ENCODE results near the gene DHRS11. TPM values are rescaled to one million over a fixed set of nuclear protein-coding genes. Genes with fewer than 3 reads are reported as not detected.

DHRS11 gene
- polyA plus RNA-seq, 1 of the 3 experiments (the other 2 are of a cell fraction) = 31.6 TPM

GRCh38 chr17:36610474-36610873 is 18.8 kb downstream of the DHRS11 start:
- H4K20me1 ChIP-seq (ENCODE audit: insufficient read depth) = no peaks in the 10 kb centered on the region
- H3K9ac ChIP-seq = no peak overlapping the region
- H3K79me2 ChIP-seq (ENCODE audit: insufficient read depth) = peaks cover 3% of the 10 kb centered on the region; the same call in 1 of the 2 replicates
- WGBS (ENCODE audit: low lambda C conversion rate) = 83% methylated on average over 6 of the region's 6 CpGs
- no peak overlapping the region for H2AFZ ChIP-seq (ENCODE audit: low read depth)
- CTCF ChIA-PET = interaction anchor here (1.2 to 8.2 kb wide), 5 partner anchors 8 to 597 kb away, joined by 3 to 50 read pairs (median 7); partner anchors contain the start of gene MRM1
- POLR2A ChIA-PET = interaction anchor here (1.1 kb wide), 1 partner anchor 9 kb away, joined by 3 read pairs; the partner anchor contains the start of gene MRM1
- no peaks in the 10 kb centered on the region for H3K9me3 ChIP-seq
- H3K9me2 ChIP-seq = no peaks in the 10 kb centered on the region
- no peak for DNase-seq
- no peaks in the 10 kb centered on the region for H3K27me3 ChIP-seq (ENCODE audit: insufficient read depth)
- H3K36me3 ChIP-seq (replicated peaks in 1 of 2; ENCODE audit: control insufficient read depth in 1 of 2, insufficient read depth in 2 of 2, low read length in 1 of 2) = no peaks in the 10 kb centered on the region
- H3K4me1 ChIP-seq (ENCODE audit: control insufficient read depth in 1 of 2, insufficient read depth in 2 of 2, low read depth in 1 of 2, low read length in 1 of 2) = no peaks in the 10 kb centered on the region
- no peak overlapping the region for H3K4me3 ChIP-seq (ENCODE audit: low read depth in 2 of 2, low read length in 1 of 2)
- H3F3A ChIP-seq (replicated peaks; ENCODE audit: insufficient read depth) = peaks cover 4% of the 10 kb centered on the region
- no peak overlapping the region for H3K27ac ChIP-seq (ENCODE audit: low read depth in 2 of 2, low read length in 1 of 2)
- no peak for TF ChIP-seq SMC3 (IDR thresholded peaks at IDR 0.05; ENCODE audit: low read depth, low read length)
- no peak for TF ChIP-seq RFX5 (IDR thresholded peaks at IDR 0.05; ENCODE audit: low read length)
- TF ChIP-seq, protein P1, sequence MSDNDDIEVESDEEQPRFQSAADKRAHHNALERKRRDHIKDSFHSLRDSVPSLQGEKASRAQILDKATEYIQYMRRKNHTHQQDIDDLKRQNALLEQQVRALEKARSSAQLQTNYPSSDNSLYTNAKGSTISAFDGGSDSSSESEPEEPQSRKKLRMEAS (IDR thresholded peaks at IDR 0.05; ENCODE audit: low read depth) = no peak
- TF ChIP-seq RAD21 (IDR thresholded peaks at IDR 0.05; ENCODE audit: low read length) = no peak
- no peak for TF ChIP-seq GABPA (IDR thresholded peaks at IDR 0.05; ENCODE audit: low read depth)
- no peak for TF ChIP-seq ELF1 (IDR thresholded peaks at IDR 0.05)
- no peak overlapping the region for H3K4me2 ChIP-seq

- H3F3A ChIP-seq (replicated peaks; ENCODE audit: insufficient read depth) = peaks cover 4% of the 10 kb centered on the region
- no peak overlapping the region for H3K4me2 ChIP-seq
- TF ChIP-seq TAF1 (IDR thresholded peaks at IDR 0.05; ENCODE audit: borderline replicate concordance, low read depth, low read length) (no peak), FOSL2 (IDR thresholded peaks at IDR 0.05; ENCODE audit: borderline replicate concordance, low read depth) (0 out of 2 replicates have a peak, but pooled peaks have one; percentile 8)
- H3K27me3 ChIP-seq (ENCODE audit: insufficient read depth) = no peaks in the 10 kb centered on the region
- H3K79me2 ChIP-seq (ENCODE audit: insufficient read depth) = 0 out of 2 replicates have a peak, but pooled peaks cover 1% of the 10 kb centered on the region
- H4K20me1 ChIP-seq (ENCODE audit: insufficient read depth) = no peaks in the 10 kb centered on the region
- no peaks in the 10 kb centered on the region for H3K36me3 ChIP-seq (replicated peaks in 1 of 2; ENCODE audit: control insufficient read depth in 1 of 2, insufficient read depth in 2 of 2, low read length in 1 of 2)
- no peaks in the 10 kb centered on the region for H3K9me3 ChIP-seq
- no peak overlapping the region for H2AFZ ChIP-seq (ENCODE audit: low read depth)
- POLR2A ChIA-PET = interaction anchor here (1.1 kb wide), 1 partner anchor 10 kb away, joined by 3 read pairs; the partner anchor contains the start of gene MRM1
- no peak overlapping the region for H3K4me3 ChIP-seq (ENCODE audit: low read depth in 2 of 2, low read length in 1 of 2)
- no peak for DNase-seq
- H3K4me1 ChIP-seq (ENCODE audit: control insufficient read depth in 1 of 2, insufficient read depth in 2 of 2, low read depth in 1 of 2, low read length in 1 of 2) = no peaks in the 10 kb centered on the region
- CTCF ChIA-PET = interaction anchor here (1.0 to 8.2 kb wide), 7 partner anchors 9 to 629 kb away, joined by 3 to 50 read pairs (median 4); partner anchors contain the start of gene MRM1
- no peak overlapping the region for H3K9ac ChIP-seq
- H3K9me2 ChIP-seq = no peaks in the 10 kb centered on the region
- 81% methylated on average over 9 of the region's 9 CpGs for WGBS (ENCODE audit: low lambda C conversion rate)
- no peak overlapping the region for H3K27ac ChIP-seq (ENCODE audit: low read depth in 2 of 2, low read length in 1 of 2)
Observed at GRCh38 chr17:36611345-36612072, 19.8 kb downstream of the DHRS11 start.

DNA sequence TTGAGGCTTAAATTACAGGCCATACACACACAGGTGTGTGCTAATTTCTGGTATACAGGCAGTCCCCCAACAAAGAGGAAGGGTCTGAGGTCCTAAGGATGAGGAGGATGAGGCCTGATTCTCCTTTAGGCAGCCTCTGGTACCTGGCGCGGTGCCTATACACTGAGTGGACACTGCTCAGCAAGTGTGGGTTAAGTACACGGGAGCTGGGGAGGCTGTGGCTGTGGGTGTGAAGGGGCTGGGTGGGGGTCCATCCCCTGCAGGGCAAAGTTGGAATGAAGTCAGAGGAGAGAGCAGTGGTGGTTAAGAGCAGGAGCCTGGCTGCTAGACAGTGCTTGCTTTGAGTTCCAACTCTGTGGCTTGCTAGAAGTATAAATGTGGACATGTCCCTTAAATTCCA is 20.6 kb downstream of the DHRS11 start:
- Histone ChIP-seq H3K79me2 (ENCODE audit: insufficient read depth) (no peaks in the 10 kb centered on the region), H3K27me3 (ENCODE audit: insufficient read depth) (no peaks in the 10 kb centered on the region), H3K4me1 (ENCODE audit: control insufficient read depth in 1 of 2, insufficient read depth in 2 of 2, low read depth in 1 of 2, low read length in 1 of 2) (no peaks in the 10 kb centered on the region), H3K4me3 (ENCODE audit: low read depth in 2 of 2, low read length in 1 of 2) (no peak overlapping the region), H3K9me2 (no peaks in the 10 kb centered on the region), H2AFZ (ENCODE audit: low read depth) (no peak overlapping the region), H3K9me3 (no peaks in the 10 kb centered on the region), H3K9ac (no peak overlapping the region), H4K20me1 (ENCODE audit: insufficient read depth) (no peaks in the 10 kb centered on the region), H3K27ac (ENCODE audit: low read depth in 2 of 2, low read length in 1 of 2) (no peak overlapping the region), H3K36me3 (replicated peaks in 1 of 2; ENCODE audit: control insufficient read depth in 1 of 2, insufficient read depth in 2 of 2, low read length in 1 of 2) (no peaks in the 10 kb centered on the region), H3F3A (replicated peaks; ENCODE audit: insufficient read depth) (peaks cover 4% of the 10 kb centered on the region), H3K4me2 (no peak overlapping the region)
- DNase-seq = no peak
- ChIA-PET POLR2A (no interaction called here), CTCF (interaction anchor here (0.9 to 8.2 kb wide), 4 partner anchors 10 to 761 kb away, joined by 3 to 50 read pairs (median 24); partner anchors contain the start of gene MRM1)
- TF ChIP-seq POLR2AphosphoS5 (IDR thresholded peaks at IDR 0.05; ENCODE audit: low read depth, low read length) = no peak
- TF ChIP-seq MEF2A (IDR thresholded peaks at IDR 0.05; ENCODE audit: borderline replicate concordance, low read depth) = no peak
- TF ChIP-seq TEAD4 (IDR thresholded peaks at IDR 0.05; ENCODE audit: borderline replicate concordance, insufficient read depth) = no peak
- no peak for TF ChIP-seq GATA2 (CRISPR knock-in tag; IDR thresholded peaks at IDR 0.05)
- TF ChIP-seq TCF12 (IDR thresholded peaks at IDR 0.05) = no peak
- 96% methylated on average over 3 of the region's 3 CpGs for WGBS (ENCODE audit: low lambda C conversion rate)
